GM19023 (cell line): ENCODE measurements around the gene KRTAP10-4.
"Not testable (repeated sequence)": the region's sequence is repeated elsewhere in the genome, so short reads cannot be mapped to it uniquely, and the experiment has no call there.

Experiments
- ATAC-seq: cut with Tn5 transposase; IDR thresholded peaks from one replicate; pipeline ENCODE4 v1.9.1; 2021; ENCODE audit warnings: mild to moderate bottlenecking, moderate library complexity; ENCODE audit not compliant: unreplicated experiment

KRTAP10-4 gene

GRCh38 chr21:44556879-44557278 lies 16.6 kb upstream of the KRTAP10-4 start:
- no peak for ATAC-seq

- no peak for ATAC-seq
Measured at GRCh38 chr21:44557491-44558328, 15.8 kb upstream of the KRTAP10-4 start.

- ATAC-seq, result not testable (repeated sequence)
Measured at GRCh38 chr21:44558329-44558675, 15.2 kb upstream of the KRTAP10-4 start.

GRCh38 chr21:44558695-44559094 lies 14.8 kb upstream of the KRTAP10-4 start, which contains the start of gene KRTAP10-3:
Gene KRTAP10-3, minus strand, starts transcription at chr21:44558795. Its CDS starts 80 bp downstream, at chr21:44558715.
- ATAC-seq, result no peak

- ATAC-seq, result no peak
Measured at GRCh38 chr21:44564099-44564498, 9.4 kb upstream of the KRTAP10-4 start.

- no peak for ATAC-seq
Measured at GRCh38 chr21:44564886-44565598, 8.5 kb upstream of the KRTAP10-4 start.

- ATAC-seq, result no peak
Measured at GRCh38 chr21:44566403-44566802, 7.1 kb upstream of the KRTAP10-4 start.

- ATAC-seq, result no peak
Measured at GRCh38 chr21:44567481-44568171, 5.9 kb upstream of the KRTAP10-4 start.

GRCh38 chr21:44568261-44568660 lies 5.3 kb upstream of the KRTAP10-4 start:
- ATAC-seq, result no peak

- no peak for ATAC-seq
Measured at GRCh38 chr21:44568667-44569556, 4.6 kb upstream of the KRTAP10-4 start.

- ATAC-seq, result no peak
Measured at GRCh38 chr21:44569861-44570517, 3.5 kb upstream of the KRTAP10-4 start.

GRCh38 chr21:44571296-44571695 lies 2.2 kb upstream of the KRTAP10-4 start:
- no peak for ATAC-seq

GRCh38 chr21:44571844-44572782 lies 1.4 kb upstream of the KRTAP10-4 start:
- ATAC-seq, result no peak

- ATAC-seq, result no peak
Measured at GRCh38 chr21:44572959-44573583, 458 bp upstream of the KRTAP10-4 start.

GRCh38 chr21:44574457-44575306 lies 1.2 kb downstream of the KRTAP10-4 start:
- no peak for ATAC-seq

GRCh38 chr21:44575307-44576024 lies 1.9 kb downstream of the KRTAP10-4 start:
- ATAC-seq, result no peak

GRCh38 chr21:44576025-44576420 lies 2.5 kb downstream of the KRTAP10-4 start:
- ATAC-seq, result no peak
